Measurements from ENCODE around the gene CLMN.
A peak's percentile ranks its signal among the peaks of the same experiment; 100 is the strongest.

CLMN gene, protein sequence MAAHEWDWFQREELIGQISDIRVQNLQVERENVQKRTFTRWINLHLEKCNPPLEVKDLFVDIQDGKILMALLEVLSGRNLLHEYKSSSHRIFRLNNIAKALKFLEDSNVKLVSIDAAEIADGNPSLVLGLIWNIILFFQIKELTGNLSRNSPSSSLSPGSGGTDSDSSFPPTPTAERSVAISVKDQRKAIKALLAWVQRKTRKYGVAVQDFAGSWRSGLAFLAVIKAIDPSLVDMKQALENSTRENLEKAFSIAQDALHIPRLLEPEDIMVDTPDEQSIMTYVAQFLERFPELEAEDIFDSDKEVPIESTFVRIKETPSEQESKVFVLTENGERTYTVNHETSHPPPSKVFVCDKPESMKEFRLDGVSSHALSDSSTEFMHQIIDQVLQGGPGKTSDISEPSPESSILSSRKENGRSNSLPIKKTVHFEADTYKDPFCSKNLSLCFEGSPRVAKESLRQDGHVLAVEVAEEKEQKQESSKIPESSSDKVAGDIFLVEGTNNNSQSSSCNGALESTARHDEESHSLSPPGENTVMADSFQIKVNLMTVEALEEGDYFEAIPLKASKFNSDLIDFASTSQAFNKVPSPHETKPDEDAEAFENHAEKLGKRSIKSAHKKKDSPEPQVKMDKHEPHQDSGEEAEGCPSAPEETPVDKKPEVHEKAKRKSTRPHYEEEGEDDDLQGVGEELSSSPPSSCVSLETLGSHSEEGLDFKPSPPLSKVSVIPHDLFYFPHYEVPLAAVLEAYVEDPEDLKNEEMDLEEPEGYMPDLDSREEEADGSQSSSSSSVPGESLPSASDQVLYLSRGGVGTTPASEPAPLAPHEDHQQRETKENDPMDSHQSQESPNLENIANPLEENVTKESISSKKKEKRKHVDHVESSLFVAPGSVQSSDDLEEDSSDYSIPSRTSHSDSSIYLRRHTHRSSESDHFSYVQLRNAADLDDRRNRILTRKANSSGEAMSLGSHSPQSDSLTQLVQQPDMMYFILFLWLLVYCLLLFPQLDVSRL

DNA sequence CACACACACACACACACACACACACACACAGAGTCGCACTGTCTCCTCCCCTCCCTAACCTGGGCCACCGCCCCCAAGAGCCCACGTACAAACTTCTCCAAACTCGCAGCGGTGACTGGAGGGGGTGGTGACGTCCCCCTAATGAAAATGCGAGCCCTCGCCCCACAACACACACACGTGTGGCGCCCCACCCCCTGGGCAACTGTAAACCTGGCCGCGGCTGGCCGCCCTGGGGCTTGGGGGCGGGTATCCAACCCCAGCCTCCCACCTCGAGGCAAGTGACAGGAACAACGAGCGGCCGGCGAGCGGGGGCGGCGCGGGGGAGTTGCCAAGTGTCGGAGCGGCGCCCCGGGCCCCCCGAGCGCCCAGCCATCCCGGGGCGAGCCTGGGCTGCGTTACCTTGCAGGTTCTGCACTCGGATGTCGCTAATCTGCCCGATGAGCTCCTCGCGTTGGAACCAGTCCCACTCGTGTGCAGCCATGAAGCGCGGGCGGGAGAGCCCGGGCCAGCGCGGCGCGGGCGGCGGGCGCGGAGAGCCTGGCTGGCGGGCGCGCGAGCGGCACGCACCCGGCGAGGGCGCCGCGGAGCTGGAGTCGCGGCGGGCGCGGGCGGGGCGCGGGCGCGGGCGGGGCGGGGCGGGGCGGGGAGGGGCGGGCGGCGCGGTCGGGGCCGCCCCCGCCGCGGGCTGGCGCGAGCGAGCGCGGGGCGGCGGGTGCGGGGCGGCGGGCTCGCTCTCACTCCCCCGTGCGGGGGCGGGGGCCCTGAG, at the start of gene CLMN:
CLMN (minus strand) TSS at position 597 of the 766 bp plus-strand sequence; CDS start at position 481, 116 bp downstream.
- peak; percentile 8 for DNase-seq (ENCODE audit: low spot score)

- DNase-seq (ENCODE audit: low spot score) = no peak
Observed at GRCh38 chr14:95365401-95365800, 45.7 kb upstream of the CLMN start.

- no peak for DNase-seq (ENCODE audit: low spot score)
Observed at GRCh38 chr14:95364481-95365209, 44.9 kb upstream of the CLMN start.

DNA sequence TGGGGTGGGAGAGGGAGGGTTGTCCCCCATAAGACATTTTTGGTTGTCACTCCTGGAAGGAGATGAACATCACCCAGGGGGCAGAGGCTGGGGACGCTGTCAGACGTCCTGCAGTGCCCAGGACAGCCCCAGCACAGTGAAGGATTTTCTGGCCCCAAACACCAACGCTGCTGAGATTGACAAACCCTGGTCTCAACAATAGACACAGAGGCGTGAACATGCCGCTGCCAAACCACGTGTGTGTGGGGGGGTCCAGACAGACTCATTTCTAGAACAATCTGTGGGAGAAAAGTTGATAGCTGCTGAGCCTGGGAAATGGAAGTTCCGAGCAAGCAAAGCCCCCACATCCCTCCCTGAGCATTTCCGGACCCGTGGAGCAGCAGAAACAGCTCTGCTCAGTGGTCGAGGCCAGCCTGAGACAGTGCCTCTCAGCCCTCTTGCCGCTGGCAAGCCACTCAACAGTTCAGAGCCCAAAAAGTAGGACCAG, 43.8 kb upstream of the CLMN start:
- DNase-seq (ENCODE audit: low spot score) = no peak

DNA sequence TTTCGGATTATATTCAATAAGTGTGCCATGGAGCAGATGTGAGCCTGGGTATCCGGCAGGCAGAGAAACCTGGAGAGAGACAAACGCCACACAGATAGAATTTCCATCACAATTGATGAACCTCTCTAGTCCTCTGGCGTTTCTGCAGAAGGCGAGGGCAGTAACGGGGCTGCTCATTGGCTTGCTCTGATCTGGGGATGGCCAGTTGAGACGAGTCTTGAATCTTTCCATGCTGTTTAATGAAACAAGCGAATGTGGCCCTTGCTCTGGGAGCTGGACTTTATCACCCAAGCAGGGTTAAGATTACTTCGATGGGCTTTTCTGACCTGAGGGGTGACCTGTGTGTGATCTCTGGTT, 42.4 kb upstream of the CLMN start:
- DNase-seq (ENCODE audit: low spot score) = no peak

GRCh38 chr14:95361373-95362137, 41.8 kb upstream of the CLMN start:
- DNase-seq (ENCODE audit: low spot score) = peak; percentile 12

DNA sequence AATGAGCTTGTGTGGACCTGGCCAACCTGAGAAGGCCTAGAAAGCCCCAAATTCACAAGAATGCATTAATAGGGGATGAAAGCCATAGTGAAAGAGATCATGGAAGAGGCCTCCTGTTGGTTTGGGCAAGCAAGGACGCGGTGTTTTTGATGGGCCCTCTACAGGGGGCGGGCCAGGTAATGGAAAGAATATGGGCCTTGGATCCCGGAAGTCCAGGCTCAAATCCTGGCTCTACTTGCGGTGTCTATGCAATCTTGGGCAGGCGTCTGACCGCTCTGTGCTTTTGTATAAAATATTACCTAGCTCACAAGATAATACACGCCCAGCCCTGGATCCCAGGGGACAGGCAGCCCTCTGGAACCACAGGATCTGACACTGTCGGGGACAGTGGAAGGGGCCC, 41.1 kb upstream of the CLMN start:
- DNase-seq (ENCODE audit: low spot score) = no peak

DNA sequence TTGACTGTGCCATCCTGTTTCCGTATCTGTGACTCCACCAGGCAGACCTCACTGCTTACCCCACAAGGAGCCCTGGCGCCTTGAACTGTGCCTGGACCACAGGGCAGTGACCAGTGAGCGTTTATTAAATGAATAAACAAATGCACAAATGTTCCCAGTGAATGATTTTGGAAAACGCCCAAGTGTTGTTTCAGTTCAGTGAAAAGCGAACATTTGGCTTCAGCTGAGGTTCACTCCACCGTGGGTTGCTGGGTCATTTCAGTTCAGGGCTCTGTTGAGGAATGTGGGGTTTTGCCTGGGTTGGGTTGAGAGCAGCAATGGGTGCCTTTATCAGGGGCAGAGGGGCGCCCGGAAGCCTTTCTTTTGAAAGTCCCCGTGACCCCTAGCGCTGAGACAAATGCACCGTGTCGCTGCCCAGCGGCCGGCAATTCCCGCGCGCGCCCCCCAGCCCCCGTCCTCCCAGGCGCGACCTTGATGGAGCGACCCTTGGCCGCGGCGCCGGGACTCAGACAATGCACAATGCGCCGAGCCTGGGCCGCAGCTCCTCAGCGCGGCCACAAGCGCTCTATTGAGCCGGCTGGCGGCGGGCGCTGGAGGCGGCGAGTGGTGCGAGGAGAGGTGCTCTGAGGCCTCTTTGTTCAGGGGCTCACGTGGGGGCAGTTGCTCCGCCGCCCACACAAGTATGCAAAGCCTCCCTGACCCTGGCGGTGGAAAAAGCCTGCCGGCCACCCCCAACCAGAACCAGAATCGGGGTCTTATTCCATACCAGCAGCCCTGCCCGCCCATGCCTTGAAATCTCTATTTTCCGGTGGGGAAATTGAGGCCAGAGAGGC, 40.5 kb upstream of the CLMN start:
- DNase-seq (ENCODE audit: low spot score) = no peak

DNA sequence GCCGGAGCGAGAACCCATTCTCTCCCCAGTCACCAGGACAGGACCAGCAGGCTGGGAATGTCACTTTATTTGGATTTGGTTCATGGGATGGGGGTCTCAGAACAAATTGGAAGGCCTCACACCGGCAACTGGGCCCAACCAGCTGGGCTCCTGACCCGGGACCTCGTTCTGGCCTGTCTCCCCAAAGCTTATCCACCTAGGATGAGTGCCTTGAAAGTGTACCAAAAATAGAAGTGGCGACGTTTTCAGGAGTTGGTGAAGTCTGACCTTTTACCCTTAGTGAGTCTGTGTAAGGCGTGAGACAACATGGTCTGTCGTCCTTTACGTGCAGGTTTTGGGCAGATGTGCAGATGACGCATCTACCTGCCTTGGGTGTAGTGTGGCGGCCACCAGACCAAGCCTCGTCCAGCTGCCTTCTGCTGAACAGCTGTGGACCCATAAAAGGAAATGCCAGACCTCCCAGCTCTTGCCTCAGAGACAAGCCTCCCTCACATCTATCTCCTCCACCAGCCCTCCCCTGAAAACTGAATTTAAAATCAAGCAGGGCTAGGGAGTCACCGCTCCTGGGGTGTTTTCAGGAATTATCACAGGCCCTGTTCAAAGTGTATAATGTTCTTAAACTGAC, 36.6 kb upstream of the CLMN start:
- DNase-seq (ENCODE audit: low spot score) = no peak

- no peak for DNase-seq (ENCODE audit: low spot score)
Observed at GRCh38 chr14:95355422-95355821, 35.7 kb upstream of the CLMN start.

GRCh38 chr14:95354834-95355233, 35.1 kb upstream of the CLMN start:
- no peak for DNase-seq (ENCODE audit: low spot score)

- no peak for DNase-seq (ENCODE audit: low spot score)
Observed at GRCh38 chr14:95353664-95354063, 34.0 kb upstream of the CLMN start.

GRCh38 chr14:95353007-95353406, 33.3 kb upstream of the CLMN start:
- no peak for DNase-seq (ENCODE audit: low spot score)

DNA sequence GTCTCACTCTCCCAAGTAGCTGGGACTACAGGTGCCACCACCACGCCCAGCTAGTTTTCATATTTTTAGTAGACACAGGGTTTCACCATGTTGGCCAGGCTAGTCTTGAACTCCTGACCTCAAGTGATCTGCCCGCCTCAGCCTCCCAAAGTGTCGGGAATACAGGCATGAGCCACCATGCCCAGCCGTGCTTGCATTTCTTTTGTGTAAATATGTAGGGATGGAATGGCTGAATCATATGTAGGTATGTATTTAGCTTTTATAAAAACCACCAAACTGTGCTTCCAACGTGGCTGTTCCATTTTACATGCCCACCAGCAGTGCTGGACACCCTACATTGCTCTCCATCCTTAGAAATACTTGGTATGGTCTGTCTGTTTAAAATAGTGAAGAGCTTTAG, 32.8 kb upstream of the CLMN start:
- no peak for DNase-seq (ENCODE audit: low spot score)

GRCh38 chr14:95349241-95349640, 29.5 kb upstream of the CLMN start:
- DNase-seq (ENCODE audit: low spot score) = no peak

DNA sequence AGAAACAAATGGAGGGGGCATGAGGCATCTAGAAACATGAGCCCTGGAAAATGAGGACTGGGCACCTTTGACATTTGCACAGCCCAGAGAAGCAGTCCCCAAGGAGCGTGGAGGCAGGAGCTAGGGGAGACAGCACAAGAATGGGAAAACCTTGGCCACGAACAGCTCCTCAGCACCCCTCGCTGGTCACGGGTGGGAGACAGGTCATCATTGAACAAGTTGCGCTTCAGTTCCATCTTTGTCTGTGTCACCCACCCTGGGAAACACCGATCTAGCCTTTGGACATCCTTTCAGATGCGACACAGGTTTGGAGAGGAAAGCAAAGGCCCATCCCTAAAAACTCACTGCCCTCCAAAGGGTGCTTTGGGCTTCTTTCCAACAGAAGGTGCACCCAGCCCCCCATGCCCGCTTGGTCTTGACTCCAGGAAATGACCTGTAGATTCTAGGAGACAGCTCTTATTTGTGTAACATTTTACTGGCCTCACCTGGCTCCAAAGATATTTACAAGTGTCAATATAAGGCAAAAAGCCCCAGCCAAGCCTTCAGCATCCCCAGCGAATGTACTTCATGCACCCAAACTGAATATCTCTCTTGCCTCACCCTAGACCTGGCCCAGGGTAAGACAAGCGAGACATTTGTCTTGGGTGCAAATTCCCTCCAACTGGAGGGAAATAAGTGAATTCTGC, 28.8 kb upstream of the CLMN start:
- DNase-seq (ENCODE audit: low spot score) = no peak

GRCh38 chr14:95346820-95347219, 27.1 kb upstream of the CLMN start:
- no peak for DNase-seq (ENCODE audit: low spot score)

GRCh38 chr14:95346266-95346665, 26.6 kb upstream of the CLMN start:
- DNase-seq (ENCODE audit: low spot score) = no peak

DNA sequence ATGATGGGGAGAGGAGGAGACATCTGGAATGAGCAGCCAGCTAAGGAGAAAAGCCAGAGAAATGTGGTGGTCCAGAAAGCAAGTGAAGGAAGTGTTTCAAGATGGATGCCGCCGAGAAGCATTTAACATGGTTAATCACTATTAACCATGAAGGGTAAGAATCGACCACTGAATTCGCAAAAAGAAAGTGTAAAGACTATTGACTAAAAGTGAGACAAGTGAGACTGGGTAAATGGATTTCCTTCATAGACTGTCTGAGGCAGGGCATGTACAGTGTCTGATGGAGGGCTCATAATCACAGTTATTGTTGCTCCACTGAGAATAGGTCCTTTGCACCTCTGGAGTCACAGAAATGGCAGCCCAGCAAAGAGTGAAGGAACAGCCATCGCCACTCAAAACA, 25.3 kb upstream of the CLMN start:
- DNase-seq (ENCODE audit: low spot score) = no peak

Data from CD4-positive, alpha-beta T cell treated with Interleukin-2 at 100 ng/mL for 4 hours (primary cell).